Lower leg skin (tissue), 4 donors: ENCODE measurements around the gene MAP6D1. TPM values are rescaled to one million over a fixed set of nuclear protein-coding genes. Genes with fewer than 3 reads are reported as not detected.
A peak's percentile ranks its signal among the peaks of the same experiment; 100 is the strongest.

ENCODE experiments used
- DNase-seq, 2 donors: peaks; one replicate each; pipeline ENCODE4 v3.0.0-alpha.2; 2019; ENCODE audit warnings: low spot score in 2 of 2
- H3K4me3 ChIP-seq: fragments of 200-600 bp; sonication (generic); 2 replicates; pipeline ENCODE4 v1.5.1; 2017; ENCODE audit warnings: mild to moderate bottlenecking, low read depth; ENCODE audit not compliant: poor library complexity, severe bottlenecking
- CTCF ChIP-seq, 3 donors: fragments of 450-650 bp; IDR thresholded peaks; one replicate each; pipeline ENCODE4 v1.5.1; 2016; ENCODE audit warnings: antibody characterized with exemption in 3 of 3, mild to moderate bottlenecking in 3 of 3, moderate library complexity in 2 of 3
- POLR2A ChIP-seq, 2 donors: fragments of 450-650 bp; IDR thresholded peaks; one replicate each; pipeline ENCODE4 v1.6.1; 2016 to 2017; ENCODE audit warnings: antibody characterized with exemption in 2 of 2, mild to moderate bottlenecking in 1 of 2, moderate library complexity in 1 of 2
- WGBS, 2 donors: methylation state at CpG; one replicate each; pipeline ENCODE4 v1.1.5; 2018; 5-methylcytosine and 5-hydroxymethylcytosine counted together
- intact Hi-C: fragments of 100-400 bp; cut with DNase I; formaldehyde crosslinking; loops from one replicate; pipeline ENCODE4 v1.15.0; 2023; ENCODE audit warnings: low total_unique reads
- total RNA-seq, 4 donors: library from RNA; depleted of rRNA; stranded (reverse); fragments of >200 nt; gene quantifications; one replicate each; pipeline ENCODE4 v1.1.0, GENCODE V29; 2016

Gene MAP6D1
- total RNA-seq, 4 donors from 2014 or later, result 2.6 to 19.2 (median 11.7) TPM

GRCh38 chr3:183822631-183823030 lies 2.7 kb downstream of the MAP6D1 start:
- peak in 1 of 2 donors; percentile 68 for DNase-seq
- TF ChIP-seq CTCF (IDR thresholded peaks at IDR 0.05), result no peak
- 87 to 97% methylated on average over 6 to 13 of the region's 13 CpGs for WGBS, 2 donors
- intact Hi-C loops, result no loop called here
- no peak overlapping the region for H3K4me3 ChIP-seq

- DNase-seq, result peak in 1 of 2 donors; percentile 59
- TF ChIP-seq POLR2A (IDR thresholded peaks at IDR 0.05) (no peak), CTCF (IDR thresholded peaks at IDR 0.05) (no peak)
- no peak overlapping the region for H3K4me3 ChIP-seq
- intact Hi-C loops, result no loop called here
- 83 to 89% methylated on average over 6 of the region's 6 CpGs for WGBS, 2 donors
These were observed 5.5 kb downstream of the MAP6D1 start for GRCh38 chr3:183819831-183820230.

- intact Hi-C loops, result no loop called here
- peak in 1 of 2 donors; percentile 76 for DNase-seq
- no peak for TF ChIP-seq POLR2A (IDR thresholded peaks at IDR 0.05)
- no peak for TF ChIP-seq CTCF (IDR thresholded peaks at IDR 0.05)
- 88 to 90% methylated on average over 17 to 25 of the region's 25 CpGs for WGBS, 2 donors
- H3K4me3 ChIP-seq, result no peak overlapping the region
These were observed 6.4 kb downstream of the MAP6D1 start for GRCh38 chr3:183818706-183819624.

- DNase-seq, result peak in 1 of 2 donors; percentile 76
- WGBS, 2 donors, result 84 to 85% methylated on average over 14 of the region's 14 CpGs
- intact Hi-C loops, result no loop called here
- no peak overlapping the region for H3K4me3 ChIP-seq
- TF ChIP-seq CTCF (IDR thresholded peaks at IDR 0.05) (no peak), POLR2A (IDR thresholded peaks at IDR 0.05) (no peak)
These were observed 7.2 kb downstream of the MAP6D1 start for GRCh38 chr3:183818041-183818620.

GRCh38 chr3:183817639-183818038 lies 7.7 kb downstream of the MAP6D1 start:
- DNase-seq, result peak in 1 of 2 donors; percentile 61
- WGBS, 2 donors, result 91 to 94% methylated on average over 9 of the region's 9 CpGs
- intact Hi-C loops, result no loop called here
- H3K4me3 ChIP-seq, result no peak overlapping the region
- TF ChIP-seq POLR2A (IDR thresholded peaks at IDR 0.05) (no peak), CTCF (IDR thresholded peaks at IDR 0.05) (no peak)
